Prostate gland (tissue), 2 donors: ENCODE data around the gene RGS19. TPM values are rescaled to one million over a fixed set of nuclear protein-coding genes. Genes with fewer than 3 reads are reported as not detected.
"Not testable (repeated sequence)": the region's sequence is repeated elsewhere in the genome, so short reads cannot be mapped to it uniquely, and the experiment has no call there.

Experiments
- DNase-seq: peaks from one replicate; pipeline ENCODE4 v3.0.0-alpha.2; 2019; ENCODE audit warnings: low spot score
- H3K27ac ChIP-seq, 2 donors: fragments of 200-600 bp; sonication (generic); 2 replicates each; pipeline ENCODE4 v1.5.1; 2017 to 2019
- H3K27me3 ChIP-seq: fragments of 200-600 bp; sonication (generic); replicated peaks from 2 replicates; pipeline ENCODE4 v1.5.1; 2019; ENCODE audit not compliant: insufficient read depth
- H3K36me3 ChIP-seq, 2 donors: fragments of 200-600 bp; sonication (generic); 1 replicate in 1 of 2; 2 replicates in 1 of 2; pipeline versions ENCODE4 v1.5.1 to v1.8.1; 2017 to 2019
- H3K4me1 ChIP-seq: fragments of 200-600 bp; sonication (generic); replicated peaks from 2 replicates; pipeline ENCODE4 v1.5.1; 2019
- H3K4me3 ChIP-seq, 2 donors: fragments of 200-600 bp; sonication (generic); 2 replicates each; pipeline ENCODE4 v1.5.1; 2017 to 2019
- H3K9me3 ChIP-seq: fragments of 200-600 bp; sonication (generic); 2 replicates; pipeline ENCODE4 v1.5.1; 2017
- CTCF ChIP-seq, 4 experiments: fragments of 200-600 bp in 2 of 4; fragments of 450-650 bp in 2 of 4; sonication (generic) in 2 of 4; IDR thresholded peaks; 1 replicate in 3 of 4; 2 replicates in 1 of 4; pipeline ENCODE4 v1.5.1; 2016 to 2019; ENCODE audit warnings: antibody characterized with exemption in 4 of 4, mild to moderate bottlenecking in 2 of 4, moderate library complexity in 2 of 4
- POLR2A ChIP-seq: fragments of 450-650 bp; IDR thresholded peaks from one replicate; pipeline ENCODE4 v1.6.1; 2016; ENCODE audit warnings: antibody characterized with exemption, mild to moderate bottlenecking
- POLR2AphosphoS5 ChIP-seq: sonication (generic); formaldehyde crosslinking; IDR thresholded peaks from one replicate; pipeline ENCODE4 v1.6.1; 2017; ENCODE audit warnings: antibody characterized with exemption
- WGBS: methylation state at CpG from one replicate; pipeline ENCODE4 v1.1.5; 2018; 5-methylcytosine and 5-hydroxymethylcytosine counted together
- intact Hi-C: fragments of 100-400 bp; cut with DNase I; formaldehyde crosslinking; loops from one replicate; pipeline ENCODE4 v1.14.2; 2022
- total RNA-seq, 2 donors: library from RNA; depleted of rRNA; stranded (reverse); fragments of >200 nt; gene quantifications; one replicate each; pipeline ENCODE4 v1.1.0, GENCODE V29; 2016

Gene RGS19
- total RNA-seq, 2 donors from 2014 or later: 13.3 to 15.1 TPM

- H3K36me3 ChIP-seq: no peaks in the 10 kb centered on the region
- 21% methylated on average over 16 of the region's 16 CpGs for WGBS
- H3K27ac ChIP-seq: no peak overlapping the region
- TF ChIP-seq CTCF (IDR thresholded peaks at IDR 0.05) (no peak), POLR2A (no peak), POLR2AphosphoS5 (no peak)
- H3K9me3 ChIP-seq: no peaks in the 10 kb centered on the region
- intact Hi-C loops: no loop called here
- no peak for DNase-seq
- H3K27me3 ChIP-seq: no peaks in the 10 kb centered on the region
- H3K4me3 ChIP-seq: no peak overlapping the region
- no peaks in the 10 kb centered on the region for H3K4me1 ChIP-seq
Measured at GRCh38 chr20:64091770-64092169, 12.5 kb upstream of the RGS19 start.

GRCh38 chr20:64091340-64091739 lies 12.0 kb upstream of the RGS19 start:
- Histone ChIP-seq H3K4me1 (no peaks in the 10 kb centered on the region), H3K27me3 (no peaks in the 10 kb centered on the region), H3K36me3 (no peaks in the 10 kb centered on the region), H3K9me3 (no peaks in the 10 kb centered on the region), H3K4me3 (no peak overlapping the region), H3K27ac (no peak overlapping the region)
- TF ChIP-seq CTCF (IDR thresholded peaks at IDR 0.05) (no peak), POLR2AphosphoS5 (no peak), POLR2A (no peak)
- no peak for DNase-seq
- WGBS: 77% methylated on average over 19 of the region's 19 CpGs
- intact Hi-C loops: no loop called here

GRCh38 chr20:64090165-64090564 lies 10.8 kb upstream of the RGS19 start:
- intact Hi-C loops: no loop called here
- no peaks in the 10 kb centered on the region for H3K9me3 ChIP-seq
- no peak overlapping the region for H3K4me3 ChIP-seq
- H3K36me3 ChIP-seq: no peaks in the 10 kb centered on the region
- 50% methylated on average over 9 of the region's 10 CpGs for WGBS
- no peak overlapping the region for H3K27ac ChIP-seq
- no peaks in the 10 kb centered on the region for H3K4me1 ChIP-seq
- no peak for TF ChIP-seq CTCF (IDR thresholded peaks at IDR 0.05)
- TF ChIP-seq POLR2AphosphoS5: no peak
- TF ChIP-seq POLR2A: no peak
- no peak for DNase-seq
- no peaks in the 10 kb centered on the region for H3K27me3 ChIP-seq

GRCh38 chr20:64088586-64088985 lies 9.3 kb upstream of the RGS19 start:
- H3K27me3 ChIP-seq, DNase-seq, H3K9me3 ChIP-seq, H3K27ac ChIP-seq, H3K4me1 ChIP-seq, intact Hi-C loops, H3K36me3 ChIP-seq, H3K4me3 ChIP-seq: not testable (repeated sequence)

GRCh38 chr20:64087226-64087825 lies 8.0 kb upstream of the RGS19 start:
- H3K4me3 ChIP-seq: not testable (repeated sequence)

GRCh38 chr20:64086801-64087200 lies 7.5 kb upstream of the RGS19 start:
- DNase-seq: no peak
- H3K4me1 ChIP-seq: no peaks in the 10 kb centered on the region
- no peak overlapping the region for H3K4me3 ChIP-seq
- no peak overlapping the region for H3K27ac ChIP-seq
- WGBS: 91% methylated on average over 8 of the region's 11 CpGs
- no peaks in the 10 kb centered on the region for H3K27me3 ChIP-seq
- H3K36me3 ChIP-seq: no peaks in the 10 kb centered on the region
- TF ChIP-seq CTCF (IDR thresholded peaks at IDR 0.05) (no peak), POLR2AphosphoS5 (no peak), POLR2A (no peak)
- H3K9me3 ChIP-seq: no peaks in the 10 kb centered on the region
- intact Hi-C loops: no loop called here

More at GRCh38 chr20:64087226-64087825, 8.0 kb upstream of the RGS19 start:
- 96% methylated on average over 6 of the region's 36 CpGs for WGBS
- intact Hi-C loops, DNase-seq, H3K4me1 ChIP-seq, H3K27ac ChIP-seq, H3K27me3 ChIP-seq, H3K36me3 ChIP-seq, H3K9me3 ChIP-seq: not testable (repeated sequence)
